SH-SY5Y (cell line): Measurements from ENCODE around the gene LRMDA.

Source experiments
- GATA2 ChIP-seq: IDR thresholded peaks from 2 replicates; pipeline ENCODE4 v1.6.1; 2011; ENCODE audit warnings: mild to moderate bottlenecking, low read depth, low read length
- GATA3 ChIP-seq: IDR thresholded peaks from 2 replicates; pipeline ENCODE4 v1.6.1; 2011; ENCODE audit warnings: low read depth, mild to moderate bottlenecking, low read length, moderate library complexity

GRCh38 chr10:76265441-76266113, 834.2 kb downstream of the LRMDA start:
- TF ChIP-seq GATA3 (no peak), GATA2 (no peak)
